ENCODE measurements around the gene PITX3.

PITX3 gene

DNA sequence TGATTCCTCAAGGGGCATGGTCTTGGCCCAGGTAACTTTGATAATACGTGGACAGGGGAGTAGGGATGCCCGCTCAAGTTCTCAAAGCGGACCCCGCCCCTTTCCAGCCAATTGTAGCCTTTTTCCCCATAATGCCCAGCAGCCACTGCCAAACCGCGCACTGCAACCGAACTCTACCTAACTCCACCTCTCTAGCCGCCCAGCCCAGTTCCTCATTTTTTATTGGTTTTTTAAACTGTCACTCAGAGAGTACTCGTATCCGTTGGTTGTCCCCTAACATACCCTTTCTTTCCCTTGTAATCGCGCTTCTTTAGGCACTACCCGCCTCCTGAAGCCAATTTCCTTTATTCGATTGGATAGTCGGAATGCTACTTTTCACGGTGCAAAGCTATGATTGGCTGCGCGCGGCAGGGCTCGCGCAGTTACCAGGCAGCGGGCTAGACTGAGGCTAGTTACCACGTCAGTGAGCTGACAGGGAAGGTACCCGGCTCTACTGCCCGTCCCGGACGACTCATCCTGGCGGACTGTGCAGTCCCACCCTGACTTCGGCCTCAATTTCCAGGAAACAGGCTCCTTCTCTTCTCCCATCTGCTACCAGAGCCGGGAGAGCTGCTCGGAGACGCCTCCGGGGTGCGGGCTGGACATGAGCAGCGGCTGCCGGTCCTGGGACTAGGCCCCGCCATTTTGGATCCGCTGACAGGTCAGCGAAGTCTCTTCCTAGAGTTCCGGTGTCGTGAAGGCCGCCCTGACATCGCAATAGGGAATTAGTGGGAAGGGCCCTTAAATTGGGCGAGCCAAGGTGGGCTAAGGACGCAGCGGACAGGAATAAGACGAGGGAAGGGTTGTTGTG lies 4.0 kb upstream of the PITX3 start, which contains the start of gene GBF1:
Gene GBF1, plus strand, starts transcription at position 451 of the 850 bp plus-strand sequence. CDS start 13,407 bp downstream, outside the sequence.
- Histone ChIP-seq H4K20me1 (ENCODE audit: insufficient read depth, low read length) (no peaks in the 10 kb centered on the region), H3K9me3 (ENCODE audit: low read length) (no peaks in the 10 kb centered on the region), H3F3A (ENCODE audit: insufficient read depth, low read length) (no peaks in the 10 kb centered on the region), H3K36me3 (ENCODE audit: insufficient read depth, low read length) (0 out of 2 replicates have a peak, but pooled peaks cover 6% of the 10 kb centered on the region), H3K4me2 (ENCODE audit: low read length) (peak within 1 kb of the TSS; percentile 91), H3K4me3 (ENCODE audit: low read depth, low read length, poor library complexity, severe bottlenecking) (peak within 1 kb of the TSS; percentile 90), H2AFZ (ENCODE audit: low read length) (peak within 1 kb of the TSS; percentile 66; the same call in 1 of the 2 replicates), H3K79me2 (ENCODE audit: insufficient read depth, low read length) (peaks cover 46% of the 10 kb centered on the region), H3K9ac (ENCODE audit: low read length) (peak within 1 kb of the TSS; percentile 80), H3K27me3 (ENCODE audit: insufficient read depth, low read length) (no peaks in the 10 kb centered on the region), H3K27ac (ENCODE audit: low read depth, low read length, poor library complexity, severe bottlenecking) (peak within 1 kb of the TSS; percentile 45), H3K9me2 (ENCODE audit: low read depth, low read length) (no peaks in the 10 kb centered on the region), H3K4me1 (ENCODE audit: insufficient read depth, low read length, severe bottlenecking) (peaks cover 27% of the 10 kb centered on the region)
- TF ChIP-seq CTCF (IDR thresholded peaks at IDR 0.05; ENCODE audit: low read length) (no peak), EZH2 (IDR thresholded peaks at IDR 0.05; ENCODE audit: borderline replicate concordance, low read length) (no peak)

- no peaks in the 10 kb centered on the region for H3K9me3 ChIP-seq (ENCODE audit: low read length)
- H3K9me2 ChIP-seq (ENCODE audit: low read depth, low read length) = no peaks in the 10 kb centered on the region
- no peak for TF ChIP-seq CTCF (IDR thresholded peaks at IDR 0.05; ENCODE audit: low read length)
- TF ChIP-seq EZH2 (IDR thresholded peaks at IDR 0.05; ENCODE audit: borderline replicate concordance, low read length) = no peak
- H4K20me1 ChIP-seq (ENCODE audit: insufficient read depth, low read length) = no peaks in the 10 kb centered on the region
- no peaks in the 10 kb centered on the region for H3F3A ChIP-seq (ENCODE audit: insufficient read depth, low read length)
- no peak overlapping the region for H3K4me2 ChIP-seq (ENCODE audit: low read length)
- no peak overlapping the region for H3K27ac ChIP-seq (ENCODE audit: low read depth, low read length, poor library complexity, severe bottlenecking)
- H3K27me3 ChIP-seq (ENCODE audit: insufficient read depth, low read length) = no peaks in the 10 kb centered on the region
- peaks cover 27% of the 10 kb centered on the region for H3K4me1 ChIP-seq (ENCODE audit: insufficient read depth, low read length, severe bottlenecking)
- H3K9ac ChIP-seq (ENCODE audit: low read length) = no peak overlapping the region
- peaks cover 27% of the 10 kb centered on the region for H3K79me2 ChIP-seq (ENCODE audit: insufficient read depth, low read length)
- no peak overlapping the region for H3K4me3 ChIP-seq (ENCODE audit: low read depth, low read length, poor library complexity, severe bottlenecking)
- no peaks in the 10 kb centered on the region for H3K36me3 ChIP-seq (ENCODE audit: insufficient read depth, low read length)
- no peak overlapping the region for H2AFZ ChIP-seq (ENCODE audit: low read length)
Measured at GRCh38 chr10:102243309-102243708, 2.0 kb upstream of the PITX3 start.

DNA sequence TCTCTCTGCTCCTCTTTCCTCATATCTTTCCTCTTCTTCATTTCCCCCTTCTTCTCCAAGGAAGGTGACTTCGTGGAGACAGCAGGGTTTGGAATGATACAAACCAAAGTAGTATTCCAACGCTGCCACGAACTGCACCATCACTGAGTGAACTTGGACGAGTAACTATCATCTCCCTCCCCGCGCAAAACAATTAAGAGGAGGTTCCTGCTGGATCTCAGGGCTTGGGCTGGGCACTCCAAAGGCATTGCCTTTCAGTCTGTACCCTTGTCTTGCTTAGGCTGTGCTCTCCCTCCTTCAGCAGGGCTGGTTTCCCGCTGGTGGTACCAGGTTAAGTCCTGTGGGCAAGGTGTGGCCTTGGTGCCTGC lies 790 bp upstream of the PITX3 start:
- H3K4me2 ChIP-seq (ENCODE audit: low read length) = no peak overlapping the region
- no peak overlapping the region for H2AFZ ChIP-seq (ENCODE audit: low read length)
- no peak overlapping the region for H3K9ac ChIP-seq (ENCODE audit: low read length)
- H4K20me1 ChIP-seq (ENCODE audit: insufficient read depth, low read length) = no peaks in the 10 kb centered on the region
- TF ChIP-seq EZH2 (IDR thresholded peaks at IDR 0.05; ENCODE audit: borderline replicate concordance, low read length) = no peak
- no peak for TF ChIP-seq CTCF (IDR thresholded peaks at IDR 0.05; ENCODE audit: low read length)
- no peaks in the 10 kb centered on the region for H3F3A ChIP-seq (ENCODE audit: insufficient read depth, low read length)
- H3K79me2 ChIP-seq (ENCODE audit: insufficient read depth, low read length) = peaks cover 15% of the 10 kb centered on the region
- no peak overlapping the region for H3K4me3 ChIP-seq (ENCODE audit: low read depth, low read length, poor library complexity, severe bottlenecking)
- peaks cover 17% of the 10 kb centered on the region for H3K4me1 ChIP-seq (ENCODE audit: insufficient read depth, low read length, severe bottlenecking)
- no peak overlapping the region for H3K27ac ChIP-seq (ENCODE audit: low read depth, low read length, poor library complexity, severe bottlenecking)
- H3K9me2 ChIP-seq (ENCODE audit: low read depth, low read length) = no peaks in the 10 kb centered on the region
- H3K9me3 ChIP-seq (ENCODE audit: low read length) = no peaks in the 10 kb centered on the region
- H3K27me3 ChIP-seq (ENCODE audit: insufficient read depth, low read length) = no peaks in the 10 kb centered on the region
- no peaks in the 10 kb centered on the region for H3K36me3 ChIP-seq (ENCODE audit: insufficient read depth, low read length)
